Measurements from ENCODE around the gene ASB16. TPM values are rescaled to one million over a fixed set of nuclear protein-coding genes. Genes with fewer than 3 reads are reported as not detected.
"Not testable (repeated sequence)": the region's sequence is repeated elsewhere in the genome, so short reads cannot be mapped to it uniquely, and the experiment has no call there.

ASB16 gene
- total RNA-seq, 2 experiments from 2014 or later = 0.26 to 0.42 TPM

DNA sequence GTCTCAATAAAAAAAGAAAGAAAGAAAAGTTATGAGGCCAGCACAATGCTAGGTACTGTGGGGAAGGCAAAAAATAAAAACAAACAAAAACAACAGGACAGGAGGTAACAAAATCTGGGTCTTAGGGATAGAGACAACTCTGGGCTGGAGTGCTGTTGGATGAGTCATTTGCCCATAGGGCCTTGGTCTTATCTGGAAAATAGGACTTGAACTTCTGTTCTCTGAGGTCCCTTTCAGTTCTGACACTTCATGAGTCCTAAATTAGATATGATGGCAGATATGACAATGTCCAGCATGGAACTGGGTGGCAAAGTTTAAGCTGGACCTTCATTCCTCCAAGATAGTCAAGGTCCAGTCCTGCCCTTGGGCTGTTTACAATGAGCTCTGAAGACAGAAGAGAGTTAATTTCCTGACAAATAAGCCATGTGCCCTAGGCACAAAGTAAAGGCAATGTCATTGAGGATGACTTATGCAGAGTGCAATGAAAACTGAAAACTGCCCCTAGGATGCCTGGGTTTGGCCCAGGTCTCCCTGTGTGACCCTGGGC is 38.2 kb upstream of the ASB16 start:
- POLR2A ChIA-PET = no interaction called here
- ATAC-seq = no peak
- H3K36me3 Mint-ChIP-seq (ENCODE audit: low read depth) = no peaks in the 10 kb centered on the region
- no peaks in the 10 kb centered on the region for H3K9me3 Mint-ChIP-seq (ENCODE audit: insufficient read depth)
- H3K27me3 Mint-ChIP-seq (ENCODE audit: low read depth) = peaks cover under 1% of the 10 kb centered on the region
- peaks cover 5% of the 10 kb centered on the region for H3K4me1 Mint-ChIP-seq (ENCODE audit: low read depth)
- no peak overlapping the region for H3K4me3 Mint-ChIP-seq
- CTCF ChIA-PET = interaction anchor here (1.5 to 1.6 kb wide), 2 partner anchors 9 to 18 kb away, joined by 7 to 17 read pairs; partner anchors contain the start of gene HDAC5
- no peak overlapping the region for H3K27ac Mint-ChIP-seq
- DNase-seq = no peak

DNA sequence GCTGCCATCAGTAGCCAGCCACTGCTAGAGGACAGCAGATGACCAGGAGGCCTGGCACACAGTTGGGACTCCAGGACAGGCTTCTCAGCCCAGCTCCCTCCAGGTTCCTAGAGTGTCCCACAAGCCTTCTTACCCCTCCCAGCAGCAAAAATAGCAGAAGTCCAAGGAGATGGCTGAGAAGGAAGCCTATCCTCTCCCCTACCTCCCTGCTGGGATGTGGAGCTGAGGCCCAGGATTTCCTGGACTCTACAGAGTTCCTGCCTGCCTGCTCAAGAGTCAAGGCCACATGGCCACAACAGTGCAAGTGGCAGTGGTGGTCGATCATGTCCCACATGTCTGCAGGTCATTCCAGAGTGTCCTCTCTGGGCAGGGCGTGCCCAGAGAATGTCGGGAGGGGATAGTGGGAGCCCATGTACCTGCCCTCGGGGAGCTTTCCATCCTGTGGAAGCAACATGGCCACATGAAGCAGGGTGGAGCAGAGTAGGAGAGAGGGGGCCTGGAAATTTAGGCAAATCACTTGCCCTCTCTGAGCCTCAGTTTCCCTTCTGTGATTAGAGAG is 36.5 kb upstream of the ASB16 start:
- Mint-ChIP-seq H3K27ac (no peak overlapping the region), H3K36me3 (ENCODE audit: low read depth) (no peaks in the 10 kb centered on the region), H3K4me3 (no peak overlapping the region), H3K4me1 (ENCODE audit: low read depth) (peaks cover 18% of the 10 kb centered on the region), H3K27me3 (ENCODE audit: low read depth) (peaks cover 4% of the 10 kb centered on the region), H3K9me3 (ENCODE audit: insufficient read depth) (no peaks in the 10 kb centered on the region)
- POLR2A ChIA-PET = interaction anchor here (1.4 kb wide), 1 partner anchor 10 kb away, joined by 6 read pairs; the partner anchor contains the start of gene HDAC5
- no peak for ATAC-seq
- DNase-seq = no peak
- CTCF ChIA-PET = interaction anchor here (0.8 to 1.5 kb wide), 3 partner anchors 10 to 288 kb away, joined by 3 to 7 read pairs (median 3); partner anchors contain the start of gene HDAC5

DNA sequence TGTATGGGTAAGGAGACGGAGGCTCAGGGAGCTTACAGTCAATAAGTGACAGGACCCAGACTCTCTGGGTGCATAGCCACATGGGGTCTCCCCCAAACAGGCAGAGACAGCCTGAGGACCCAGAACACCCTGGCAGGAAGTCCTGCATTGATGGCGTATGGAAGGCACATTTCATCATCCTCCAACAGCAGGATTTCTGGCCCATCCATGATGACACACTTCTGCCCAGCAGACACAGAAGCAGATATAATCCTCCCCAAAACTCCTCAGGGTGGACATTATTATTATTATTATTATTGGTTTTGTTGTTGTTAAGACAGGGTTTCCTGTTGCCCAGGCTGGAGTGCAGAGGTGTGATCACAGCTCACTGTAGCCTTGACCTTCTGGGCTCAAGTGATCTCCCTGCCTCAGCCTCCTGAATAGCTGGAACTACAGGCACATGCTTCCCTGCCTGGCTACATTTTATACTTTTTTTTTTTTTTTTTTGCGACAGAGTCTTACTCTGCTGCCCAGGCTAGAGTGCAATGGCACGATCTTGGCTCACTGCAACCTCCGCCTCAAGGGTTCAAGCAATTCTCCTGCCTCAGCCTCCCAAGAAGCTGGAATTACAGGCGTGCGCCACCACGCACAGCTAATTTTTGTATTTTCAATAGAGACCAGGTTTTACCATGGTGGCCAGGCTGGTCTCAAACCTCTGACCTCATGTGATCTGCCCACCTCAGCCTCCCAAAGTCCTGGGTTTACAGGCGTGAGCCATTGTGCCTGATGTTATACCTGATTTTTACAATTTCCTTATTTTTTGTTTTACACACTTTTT is 35.5 kb upstream of the ASB16 start:
- Mint-ChIP-seq H3K27me3 (ENCODE audit: low read depth) (peaks cover 4% of the 10 kb centered on the region), H3K9me3 (ENCODE audit: insufficient read depth) (no peaks in the 10 kb centered on the region), H3K36me3 (ENCODE audit: low read depth) (no peaks in the 10 kb centered on the region), H3K4me1 (ENCODE audit: low read depth) (peaks cover 18% of the 10 kb centered on the region), H3K27ac (no peak overlapping the region), H3K4me3 (no peak overlapping the region)
- POLR2A ChIA-PET = no interaction called here
- ATAC-seq (no peak), DNase-seq (no peak)
- CTCF ChIA-PET = no interaction called here

DNA sequence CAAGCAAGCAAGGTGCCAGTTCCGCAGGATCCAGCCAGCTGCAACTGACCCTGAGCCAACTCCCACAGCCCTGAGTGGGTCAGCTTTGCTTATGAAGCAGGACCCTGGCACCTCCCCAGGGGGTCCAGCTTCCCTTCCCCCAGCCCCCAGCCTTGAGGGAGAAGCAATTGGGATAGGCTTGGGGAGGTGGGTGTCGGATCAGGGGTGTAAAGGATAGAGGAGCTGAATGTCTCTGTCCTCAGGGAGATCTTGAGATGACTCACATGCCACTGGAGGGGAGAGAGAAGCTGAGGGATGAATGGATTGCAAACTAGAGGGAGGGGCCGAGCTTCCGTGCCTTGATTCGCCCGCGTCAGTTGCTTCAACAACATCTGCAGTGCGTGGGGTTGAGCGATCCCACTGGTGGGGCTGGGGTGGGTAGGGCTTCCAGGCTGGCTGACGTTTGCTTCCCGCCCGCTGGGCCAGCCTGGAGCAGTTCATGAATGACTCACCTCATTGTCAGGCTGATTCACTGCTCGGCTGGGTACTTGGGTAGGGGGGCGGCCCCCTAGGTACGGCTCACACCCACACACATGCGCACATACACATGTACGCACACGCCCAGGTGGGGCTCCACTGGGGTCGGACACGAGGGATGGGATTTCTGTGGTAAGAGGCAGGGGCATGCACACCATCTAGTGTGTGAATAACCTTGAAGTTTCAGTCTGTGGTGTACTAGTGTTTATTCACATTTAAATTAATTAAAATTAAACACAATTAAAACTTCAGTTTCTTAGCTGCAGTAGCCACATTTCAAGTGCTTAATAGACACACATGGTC is 32.4 kb upstream of the ASB16 start:
- ChIA-PET POLR2A (interaction anchor here (1.0 to 1.2 kb wide), 2 partner anchors 14 to 49 kb away, joined by 3 to 8 read pairs; partner anchors contain the start of genes HDAC5 and TMUB2), CTCF (interaction anchor here (1.4 to 2.2 kb wide), 2 partner anchors 15 to 30 kb away, joined by 6 to 9 read pairs; partner anchors contain the start of gene HDAC5)
- H3K4me3 Mint-ChIP-seq = no peak overlapping the region
- H3K36me3 Mint-ChIP-seq (ENCODE audit: low read depth) = no peaks in the 10 kb centered on the region
- peaks cover 30% of the 10 kb centered on the region for H3K4me1 Mint-ChIP-seq (ENCODE audit: low read depth)
- DNase-seq (peak; percentile 55), ATAC-seq (no peak)
- H3K9me3 Mint-ChIP-seq (ENCODE audit: insufficient read depth) = no peaks in the 10 kb centered on the region
- H3K27me3 Mint-ChIP-seq (ENCODE audit: low read depth) = peaks cover 4% of the 10 kb centered on the region
- H3K27ac Mint-ChIP-seq = peak overlapping the region; percentile 25

DNA sequence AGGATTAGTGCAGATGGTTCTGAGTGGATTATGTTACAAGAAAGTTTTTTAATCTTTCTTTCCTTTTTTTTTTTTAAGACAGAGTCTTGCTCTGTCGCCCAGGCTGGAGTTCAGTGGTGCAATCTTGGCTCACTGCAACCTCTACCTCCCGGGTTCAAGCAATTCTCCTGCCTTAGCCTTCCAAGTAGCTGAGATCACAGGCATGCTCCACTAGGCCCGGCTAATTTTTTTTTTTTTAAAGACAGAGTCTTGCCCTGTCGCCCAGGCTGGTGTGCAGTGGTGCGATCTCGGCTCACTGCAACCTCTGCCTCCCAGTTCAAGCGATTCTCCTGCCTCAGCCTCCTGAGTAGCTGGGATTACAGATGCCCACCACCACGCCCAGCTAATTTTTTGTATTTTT is 26.6 kb upstream of the ASB16 start:
- ATAC-seq; H3K9me3 Mint-ChIP-seq (ENCODE audit: insufficient read depth); DNase-seq; H3K27me3 Mint-ChIP-seq (ENCODE audit: low read depth); POLR2A ChIA-PET; H3K27ac Mint-ChIP-seq: not testable (repeated sequence)
- Mint-ChIP-seq H3K36me3 (ENCODE audit: low read depth) (peaks cover 26% of the 10 kb centered on the region), H3K4me1 (ENCODE audit: low read depth) (peaks cover 22% of the 10 kb centered on the region), H3K4me3 (peak overlapping the region; percentile 18)
- CTCF ChIA-PET = interaction anchor here (1.2 kb wide), 1 partner anchor 20 kb away, joined by 5 read pairs; the partner anchor contains the start of gene HDAC5

DNA sequence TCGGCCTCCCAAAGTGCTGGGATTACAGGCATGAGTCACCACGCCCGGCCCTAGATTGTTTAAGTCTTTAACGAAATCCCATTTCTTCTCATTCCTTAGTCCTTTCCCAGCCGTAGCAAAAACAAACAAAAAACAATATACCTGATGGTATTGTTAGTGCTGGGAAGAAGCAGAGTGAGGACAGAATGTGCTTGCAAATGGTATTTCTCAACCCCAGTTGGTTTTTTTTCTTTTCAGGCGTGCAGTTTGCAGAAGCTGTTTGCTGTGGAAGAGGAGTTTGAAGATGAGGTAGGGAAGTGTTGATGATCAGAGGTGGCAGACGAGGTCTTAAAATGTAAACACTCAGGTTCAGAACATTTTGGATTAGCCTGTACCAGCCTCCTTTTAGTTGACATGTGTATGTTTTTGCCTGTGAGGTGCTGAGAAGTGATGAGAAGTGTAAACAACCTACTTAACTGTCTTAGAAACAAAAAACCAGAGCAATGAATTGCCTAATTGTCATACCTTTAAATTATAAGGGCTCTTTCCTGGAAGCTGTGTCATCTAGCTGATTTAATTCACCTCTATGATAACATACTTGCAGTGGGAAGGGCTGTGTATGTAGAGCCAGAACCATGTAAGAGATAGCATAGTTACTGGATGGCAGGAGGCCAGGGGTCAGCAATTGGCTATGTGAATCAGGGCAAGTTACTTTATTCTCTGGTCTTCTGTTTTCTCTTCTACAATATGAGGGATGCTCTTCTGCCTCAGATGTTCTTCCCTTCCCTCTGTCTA is 25.4 kb upstream of the ASB16 start:
- ChIA-PET POLR2A (interaction anchor here (0.7 to 1.2 kb wide), 2 partner anchors 41 to 80 kb away, joined by 4 to 5 read pairs; partner anchors contain the start of gene TMUB2), CTCF (interaction anchor here (1.1 kb wide), 1 partner anchor 22 kb away, joined by 3 read pairs; the partner anchor contains the start of gene HDAC5)
- H3K27ac Mint-ChIP-seq = no peak overlapping the region
- DNase-seq (no peak), ATAC-seq (no peak)
- H3K4me3 Mint-ChIP-seq = no peak overlapping the region
- H3K36me3 Mint-ChIP-seq (ENCODE audit: low read depth) = peaks cover 31% of the 10 kb centered on the region
- H3K4me1 Mint-ChIP-seq (ENCODE audit: low read depth) = peaks cover 26% of the 10 kb centered on the region
- no peaks in the 10 kb centered on the region for H3K27me3 Mint-ChIP-seq (ENCODE audit: low read depth)
- no peaks in the 10 kb centered on the region for H3K9me3 Mint-ChIP-seq (ENCODE audit: insufficient read depth)

DNA sequence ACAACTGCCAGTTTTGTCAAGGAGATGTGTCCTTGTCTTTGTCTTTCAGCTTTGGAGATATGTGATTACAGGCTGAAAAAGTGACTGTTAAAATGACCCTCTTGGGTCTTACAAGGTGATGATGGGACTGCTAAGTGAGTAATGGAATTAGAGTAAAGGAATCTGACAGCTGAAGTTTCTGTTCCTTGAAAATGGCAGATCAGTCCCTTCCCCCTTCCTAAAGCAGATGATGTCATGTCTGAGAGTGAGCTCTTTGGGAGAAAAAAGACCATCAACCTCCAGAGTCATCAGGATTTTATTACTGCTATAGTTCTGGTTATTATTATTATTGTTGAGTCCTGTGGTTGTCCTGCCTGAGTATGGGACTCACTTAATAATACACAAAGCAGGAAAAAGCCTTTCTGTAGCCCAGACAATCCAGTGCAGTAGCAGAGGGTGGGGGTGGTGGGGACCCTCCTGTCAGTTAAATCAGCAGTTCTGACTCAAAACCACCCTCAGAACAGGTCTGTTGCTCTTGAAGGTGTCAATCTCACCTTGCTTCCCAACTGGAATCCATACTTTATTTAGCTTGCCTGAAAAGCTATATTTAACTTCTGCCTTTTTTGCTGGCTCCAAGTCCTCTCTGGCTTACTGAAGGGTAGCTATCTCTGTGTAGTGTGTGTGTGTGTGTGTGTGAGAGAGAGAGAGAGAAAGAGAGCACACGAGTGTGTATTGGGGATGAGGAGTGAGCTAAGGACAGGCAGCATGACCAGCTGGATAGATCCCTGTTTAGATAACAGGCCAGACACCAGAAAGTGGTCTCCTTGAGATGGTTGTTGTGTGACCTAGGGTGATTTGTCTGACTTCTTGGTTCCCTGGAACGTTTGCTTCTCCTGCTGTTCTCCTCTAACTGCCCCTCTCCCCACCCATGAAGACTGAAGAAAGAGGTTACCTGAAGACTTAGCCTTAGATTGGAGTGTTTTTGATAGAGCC is 23.8 kb upstream of the ASB16 start:
- ATAC-seq (no peak), DNase-seq (no peak)
- Mint-ChIP-seq H3K36me3 (ENCODE audit: low read depth) (peaks cover 34% of the 10 kb centered on the region), H3K27ac (peak overlapping the region; percentile 12), H3K9me3 (ENCODE audit: insufficient read depth) (no peaks in the 10 kb centered on the region), H3K27me3 (ENCODE audit: low read depth) (no peaks in the 10 kb centered on the region), H3K4me1 (ENCODE audit: low read depth) (peaks cover 28% of the 10 kb centered on the region), H3K4me3 (no peak overlapping the region)
- ChIA-PET POLR2A (no interaction called here), CTCF (interaction anchor here (1.1 to 1.4 kb wide), 3 partner anchors 20 to 23 kb away, joined by 3 read pairs; partner anchors contain the start of gene HDAC5)

DNA sequence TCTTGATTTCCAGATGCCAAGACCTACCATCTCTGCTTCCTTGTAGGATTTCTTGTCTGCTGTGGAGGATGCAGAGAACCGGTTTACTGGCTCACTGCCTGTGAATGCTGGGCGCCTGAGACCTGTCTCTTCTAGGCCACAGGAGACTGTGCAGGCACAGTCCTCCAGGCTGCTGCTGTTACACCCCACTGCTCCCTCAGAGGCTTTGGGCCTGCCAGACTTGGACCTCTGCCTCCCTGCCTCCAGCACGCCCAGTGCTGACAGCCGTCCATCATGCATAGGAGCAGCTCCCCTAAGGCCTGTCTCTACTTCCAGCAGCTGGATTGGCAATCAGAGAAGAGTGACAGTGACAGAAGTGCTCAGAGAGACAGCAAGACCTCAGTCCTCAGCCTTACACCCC is 22.7 kb upstream of the ASB16 start:
- Mint-ChIP-seq H3K27ac (no peak overlapping the region), H3K36me3 (ENCODE audit: low read depth) (peaks cover 40% of the 10 kb centered on the region), H3K4me3 (no peak overlapping the region), H3K4me1 (ENCODE audit: low read depth) (peaks cover 27% of the 10 kb centered on the region), H3K9me3 (ENCODE audit: insufficient read depth) (no peaks in the 10 kb centered on the region), H3K27me3 (ENCODE audit: low read depth) (no peaks in the 10 kb centered on the region)
- ATAC-seq (no peak), DNase-seq (no peak)
- POLR2A ChIA-PET = no interaction called here
- CTCF ChIA-PET = interaction anchor here (1.3 kb wide), 1 partner anchor 24 kb away, joined by 4 read pairs; the partner anchor contains the start of gene HDAC5

DNA sequence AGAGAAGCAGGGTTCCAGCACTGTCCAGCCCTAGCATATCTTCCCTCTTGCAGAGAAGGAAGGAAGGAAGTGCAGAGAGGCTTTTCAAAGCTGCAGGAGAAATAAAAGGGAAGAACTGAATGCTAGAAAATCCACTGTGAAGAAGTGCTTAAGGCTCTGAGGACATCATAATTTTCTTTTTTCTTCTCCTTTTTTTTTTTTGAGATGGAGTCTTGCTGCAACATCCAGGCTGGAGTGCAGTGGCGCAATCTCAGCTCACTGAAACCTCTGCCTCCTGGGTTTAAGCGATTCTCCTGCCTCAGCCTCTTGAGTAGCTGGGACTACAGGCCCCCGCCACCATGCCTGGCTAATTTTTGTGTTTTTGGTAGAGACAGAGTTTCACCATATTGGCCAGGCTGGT is 21.4 kb upstream of the ASB16 start:
- CTCF ChIA-PET = interaction anchor here (1.3 to 1.4 kb wide), 2 partner anchors 25 to 36 kb away, joined by 3 to 4 read pairs; partner anchors contain the start of gene HDAC5
- Mint-ChIP-seq H3K4me1 (ENCODE audit: low read depth) (peaks cover 26% of the 10 kb centered on the region), H3K36me3 (ENCODE audit: low read depth) (peaks cover 42% of the 10 kb centered on the region)
- not testable (repeated sequence) for ATAC-seq; H3K4me3 Mint-ChIP-seq; DNase-seq; H3K27ac Mint-ChIP-seq; H3K27me3 Mint-ChIP-seq (ENCODE audit: low read depth); H3K9me3 Mint-ChIP-seq (ENCODE audit: insufficient read depth)
- POLR2A ChIA-PET = interaction anchor here (2.4 kb wide), 1 partner anchor 37 kb away, joined by 9 read pairs; the partner anchor contains the start of gene TMUB2

Measured in activated CD8-positive, alpha-beta T cell treated with anti-CD3 and anti-CD28 coated beads, Interleukin-2, amount 10 ng/mL, durations not matched to agents 7 days and 5 days (primary cell).